NCI-H2196 (cell line): ENCODE measurements around the gene RBFOX2.
A peak's percentile ranks its signal among the peaks of the same experiment; 100 is the strongest.
"Not testable (repeated sequence)": the region's sequence is repeated elsewhere in the genome, so short reads cannot be mapped to it uniquely, and the experiment has no call there.

Source experiments
- DNase-seq: peaks from one replicate; lab custom pipeline; 2025; ENCODE audit not compliant: unreplicated experiment; lab: John Stamatoyannopoulos, UW

RBFOX2 gene

DNA sequence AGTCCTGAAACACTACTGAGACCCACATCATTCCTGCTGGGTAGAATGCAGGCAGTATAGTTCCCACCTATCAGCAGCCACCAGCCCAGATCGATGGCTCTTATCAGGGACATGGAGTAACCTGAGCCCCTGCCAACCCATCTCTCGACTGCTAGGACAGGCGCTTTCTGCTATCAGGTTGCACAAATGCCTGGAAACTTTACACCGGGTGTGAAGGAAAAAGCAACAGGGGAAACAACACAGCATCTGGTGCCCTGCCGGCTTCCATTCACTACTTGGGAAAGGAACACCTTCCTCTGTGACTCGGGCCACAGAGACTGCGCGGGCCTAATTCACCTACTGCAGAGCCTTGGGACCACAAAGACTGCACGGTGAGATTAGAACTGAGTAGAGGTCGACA, 18.5 kb downstream of the RBFOX2 start:
- peak; percentile 4 for DNase-seq

DNA sequence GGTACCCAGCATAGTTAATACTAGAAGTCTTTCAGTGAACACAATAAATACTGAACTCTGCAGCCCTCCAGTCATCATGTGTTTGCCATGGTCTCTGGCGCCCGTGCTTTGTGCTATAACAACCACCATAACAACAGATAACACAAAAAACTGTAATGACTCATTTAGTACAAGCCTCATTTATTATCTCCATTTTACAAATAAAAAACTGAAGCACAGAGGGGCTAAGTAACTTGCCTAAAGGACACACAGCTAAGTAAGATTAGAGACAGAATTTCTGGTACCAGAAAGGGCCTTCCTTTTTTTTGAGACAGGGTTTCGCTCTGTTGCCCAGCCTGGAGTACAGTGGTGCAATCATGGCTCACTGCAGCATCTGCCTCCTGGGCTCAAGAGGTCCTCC, 19.5 kb downstream of the RBFOX2 start:
- no peak for DNase-seq

DNA sequence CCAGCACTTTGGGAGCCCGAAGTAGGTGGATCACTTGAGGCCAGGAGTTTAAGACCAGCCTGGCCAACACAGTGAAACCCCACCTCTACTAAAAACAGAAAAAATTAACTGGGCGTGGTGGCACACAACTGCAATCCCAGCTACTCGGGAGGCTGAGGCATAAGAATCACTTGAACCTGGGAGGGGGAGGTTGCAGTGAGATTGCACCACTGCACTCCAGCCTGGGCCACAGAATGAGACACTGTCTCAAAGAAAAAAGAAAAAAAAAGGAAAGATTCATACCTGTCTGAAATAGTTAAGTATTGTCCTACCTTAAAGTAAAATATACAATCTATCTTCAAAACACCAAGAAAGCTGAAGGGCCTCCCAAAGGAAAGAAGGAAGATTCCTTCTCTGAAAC, 20.1 kb downstream of the RBFOX2 start:
- DNase-seq, result no peak

DNA sequence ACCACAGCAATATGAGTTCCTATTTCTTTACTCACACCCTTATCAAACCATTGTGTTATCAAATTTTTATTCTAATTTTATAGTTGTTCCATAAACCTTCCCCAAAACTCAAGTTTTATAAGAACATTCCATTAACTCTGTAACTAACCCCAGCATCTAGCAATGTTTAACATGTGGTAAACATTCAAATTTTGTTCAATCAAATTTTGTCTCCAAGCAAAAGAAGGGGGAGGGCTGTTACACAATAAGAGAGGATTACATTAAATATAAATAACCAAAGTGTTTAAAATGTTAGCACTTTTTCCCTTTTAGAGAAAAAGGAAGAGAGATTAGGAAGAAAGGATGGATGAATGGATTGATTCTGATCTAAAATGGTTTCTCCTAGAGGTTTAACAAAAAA, 20.5 kb downstream of the RBFOX2 start:
- DNase-seq, result no peak

DNA sequence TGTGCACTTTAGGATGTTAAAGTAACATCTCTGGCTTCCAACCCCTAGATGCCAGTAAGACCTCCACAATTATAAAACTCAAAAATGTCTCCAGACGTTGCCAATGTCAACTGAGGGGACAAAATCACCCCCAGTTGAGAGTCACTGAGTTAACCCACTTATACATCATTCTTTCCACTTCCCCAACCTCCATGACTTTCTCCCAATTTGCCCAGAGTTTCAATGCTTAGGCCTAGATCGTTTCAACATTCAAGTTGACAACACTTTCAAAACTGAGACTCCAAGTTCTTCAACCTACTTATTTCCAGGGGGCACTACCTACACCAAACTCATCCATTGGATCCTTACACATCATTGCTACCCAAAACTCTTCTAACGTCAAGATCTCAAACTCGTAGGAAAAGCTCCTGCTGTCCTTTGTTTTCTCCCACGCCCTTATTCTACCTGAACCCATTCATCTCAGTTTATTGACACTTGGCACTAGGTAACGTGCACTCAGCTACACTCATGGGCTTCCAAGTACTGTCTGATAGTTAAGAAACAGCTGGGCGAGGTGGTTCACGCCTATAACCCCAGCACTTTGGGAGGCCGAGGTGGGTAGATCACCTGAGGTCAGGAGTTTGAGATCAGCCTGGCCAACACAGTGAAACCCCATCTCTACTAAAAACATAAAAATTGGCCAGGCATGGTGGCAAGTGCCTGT, 24.5 kb downstream of the RBFOX2 start:
- DNase-seq, result no peak

DNA sequence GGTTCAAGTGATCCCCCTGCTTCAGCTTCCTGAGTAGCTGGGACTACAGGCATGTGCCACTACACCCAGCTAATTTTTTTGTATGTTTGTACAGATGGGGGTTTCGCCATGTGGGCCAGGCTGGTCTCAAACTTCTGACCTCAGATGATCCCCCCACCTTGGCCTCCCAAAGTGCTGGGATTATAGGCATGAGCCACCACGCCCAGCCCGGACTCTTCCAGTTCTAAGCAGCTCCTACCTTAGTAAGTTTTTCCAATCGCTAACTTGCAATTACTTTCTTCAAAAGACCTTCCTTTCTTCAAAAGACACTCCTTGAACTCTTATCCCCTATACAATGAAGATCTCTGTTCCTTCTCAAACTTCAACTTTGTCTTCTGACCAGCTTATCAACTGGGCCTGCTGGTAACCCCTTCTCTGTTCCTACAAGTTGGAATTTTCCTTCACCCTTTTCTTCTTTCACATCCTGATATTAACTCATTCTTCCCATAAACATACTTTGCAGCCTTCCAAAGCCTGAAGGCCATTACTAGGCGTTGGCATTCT, 25.8 kb downstream of the RBFOX2 start:
- no peak for DNase-seq

DNA sequence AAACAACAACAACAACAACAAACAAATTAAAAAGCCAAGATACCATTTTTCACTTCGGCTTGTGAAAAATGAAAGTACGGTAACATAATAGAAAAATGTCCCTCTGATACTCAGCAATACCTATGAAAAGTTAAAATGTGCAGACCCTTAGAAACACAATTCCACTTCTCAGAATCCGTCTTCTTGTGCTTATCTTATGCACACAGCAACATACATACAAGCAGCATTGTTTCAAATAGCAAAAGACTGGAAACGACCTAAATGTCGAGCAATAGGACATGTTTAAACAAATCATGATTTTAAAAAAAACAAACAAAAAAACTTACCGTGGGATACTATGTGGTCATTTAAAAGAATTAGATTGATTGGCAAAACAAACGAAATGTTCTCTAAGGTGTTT, 26.5 kb downstream of the RBFOX2 start:
- no peak for DNase-seq

DNA sequence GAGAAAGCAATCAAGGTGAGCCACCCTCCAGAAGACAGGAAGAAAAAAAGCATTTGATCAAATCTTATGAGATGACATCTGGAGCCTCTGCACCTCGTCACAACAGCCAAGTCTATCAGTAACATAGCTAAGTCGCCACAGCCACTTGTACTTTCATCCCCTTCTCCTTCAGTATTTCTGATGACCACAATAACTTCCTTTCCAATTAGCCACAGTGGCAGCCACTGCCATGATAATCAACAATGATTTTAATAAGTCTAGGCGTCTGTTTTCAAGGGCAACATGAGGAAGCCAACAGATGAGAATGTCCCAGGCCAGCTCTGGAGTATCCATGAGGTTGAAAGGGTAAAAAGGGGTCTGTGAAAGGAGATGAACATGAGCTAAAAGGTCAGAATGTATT, 29.9 kb downstream of the RBFOX2 start:
- no peak for DNase-seq

DNA sequence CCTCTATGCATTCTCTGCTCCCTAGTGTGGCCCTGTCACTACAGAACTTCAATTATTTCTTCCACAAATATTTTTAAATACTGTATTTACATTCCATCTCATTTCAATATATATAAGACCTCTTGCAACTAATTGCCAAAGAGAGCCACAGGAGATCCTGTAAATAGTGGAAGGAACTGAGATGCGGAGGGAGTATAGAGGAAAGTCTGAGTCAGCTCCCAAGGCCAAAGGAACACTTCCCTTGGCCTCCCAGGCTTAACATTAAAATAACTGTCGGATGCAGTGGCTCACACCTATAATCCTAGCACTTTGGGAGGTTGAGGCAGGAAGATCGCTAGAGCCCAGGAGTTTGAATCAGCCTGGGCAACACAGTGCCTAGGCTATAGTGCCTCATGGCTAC, 31.2 kb downstream of the RBFOX2 start:
- DNase-seq, result no peak

DNA sequence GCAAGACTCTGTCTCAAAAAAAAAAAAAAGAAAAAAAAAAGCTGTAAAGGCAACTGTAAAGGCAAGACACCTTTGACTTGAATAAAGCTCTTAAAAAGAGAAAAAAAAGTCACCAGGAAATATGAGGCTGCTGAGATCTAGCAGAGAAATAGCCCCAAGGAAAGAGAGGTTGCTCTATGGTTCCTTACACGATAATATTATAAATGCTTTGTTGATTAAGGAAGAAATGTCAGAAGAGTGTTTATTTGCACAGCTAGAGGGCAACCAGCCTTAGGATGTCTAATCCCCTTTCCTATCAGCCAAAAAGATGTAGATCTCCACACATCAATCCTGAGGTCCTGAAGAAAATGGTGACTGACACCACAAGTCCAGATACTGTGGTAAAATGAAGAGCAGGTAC, 32.0 kb downstream of the RBFOX2 start:
- DNase-seq, result no peak

DNA sequence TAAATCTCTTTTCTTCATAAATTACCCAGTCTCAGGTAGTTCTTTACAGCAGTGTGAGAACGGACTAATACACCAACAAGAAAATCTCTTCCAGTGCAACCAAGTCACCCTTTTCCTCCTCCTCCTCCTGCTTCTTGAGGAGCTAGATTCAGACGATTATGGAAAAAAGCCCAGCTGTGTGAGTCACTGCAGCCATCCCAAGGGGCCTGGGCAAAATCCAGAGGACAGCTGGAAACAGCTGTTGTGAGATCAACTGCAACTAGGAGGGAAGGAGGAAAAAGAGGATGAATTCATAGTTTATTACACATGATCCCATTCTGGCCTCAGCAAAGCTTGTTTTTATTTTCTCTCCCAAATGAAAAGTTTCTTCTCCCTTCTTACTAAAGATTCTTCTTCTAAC, 32.9 kb downstream of the RBFOX2 start:
- no peak for DNase-seq

DNA sequence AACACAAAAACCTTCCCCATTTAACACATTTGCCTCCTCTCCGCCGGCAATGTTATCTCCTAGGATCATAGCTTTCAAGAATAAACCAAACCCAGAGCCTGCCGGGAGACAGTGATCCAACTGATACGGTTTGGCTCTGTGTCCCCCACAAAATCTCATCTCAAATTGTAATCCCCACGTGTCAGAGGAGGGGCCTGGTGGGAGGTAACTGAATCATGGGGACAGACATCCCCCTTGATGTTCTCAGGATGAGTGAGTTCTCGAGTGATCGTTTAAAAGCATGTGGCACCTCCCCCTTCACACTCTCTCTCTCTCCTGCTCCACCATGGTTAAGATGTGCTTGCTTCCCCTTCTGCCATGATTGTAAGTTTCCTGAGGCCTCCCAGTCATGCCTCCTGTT, 33.3 kb downstream of the RBFOX2 start:
- DNase-seq, result no peak

DNA sequence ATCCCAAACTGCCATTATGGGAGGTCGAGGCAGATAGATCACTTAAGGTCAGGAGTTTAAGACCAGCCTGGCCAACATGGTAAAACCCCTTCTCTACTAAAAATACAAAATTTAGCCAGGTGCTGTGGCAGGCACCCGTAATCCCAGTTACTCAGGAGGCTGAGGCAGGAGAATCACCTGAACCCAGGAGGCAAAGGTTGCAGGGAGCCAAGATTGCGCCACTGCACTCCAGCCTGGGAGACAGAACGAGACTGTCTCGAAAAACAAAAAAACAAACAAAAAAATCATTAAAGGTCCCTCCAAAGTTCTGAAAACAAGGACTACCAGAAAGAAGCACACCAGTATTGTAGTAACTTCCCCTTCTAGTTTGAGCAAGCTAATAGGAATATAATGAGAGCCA, 34.9 kb downstream of the RBFOX2 start:
- DNase-seq, result not testable (repeated sequence)

DNA sequence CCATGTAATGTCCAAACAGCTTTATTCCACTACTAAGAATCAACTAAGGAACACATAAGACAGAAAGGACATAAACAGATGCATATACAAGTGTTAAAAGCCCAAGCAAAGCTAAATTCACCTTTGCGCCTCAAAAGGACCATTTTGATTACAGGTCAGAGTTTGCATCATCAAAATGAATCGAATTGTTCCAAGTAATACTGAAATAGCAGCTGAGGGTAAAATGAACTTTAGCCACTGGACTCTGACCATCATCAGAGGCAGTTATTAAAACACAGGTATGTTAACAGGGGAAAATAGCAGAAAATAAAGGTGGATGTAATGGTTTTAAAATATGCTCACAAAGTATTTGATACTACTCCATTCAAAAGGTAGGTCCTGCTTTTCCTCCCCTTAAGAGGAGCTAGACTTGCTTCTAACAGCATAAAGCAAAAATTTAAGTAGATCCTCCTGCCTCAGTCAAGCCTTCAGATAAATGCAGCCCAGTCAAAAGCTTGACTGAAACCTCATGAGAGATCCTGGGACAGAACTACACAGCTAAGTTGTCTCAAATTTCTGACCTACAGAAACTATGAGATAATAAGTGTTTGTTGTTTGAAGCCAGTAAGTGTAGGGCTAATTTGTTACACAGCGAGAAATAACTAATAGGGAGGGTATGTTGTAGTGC, 35.4 kb downstream of the RBFOX2 start:
- no peak for DNase-seq

DNA sequence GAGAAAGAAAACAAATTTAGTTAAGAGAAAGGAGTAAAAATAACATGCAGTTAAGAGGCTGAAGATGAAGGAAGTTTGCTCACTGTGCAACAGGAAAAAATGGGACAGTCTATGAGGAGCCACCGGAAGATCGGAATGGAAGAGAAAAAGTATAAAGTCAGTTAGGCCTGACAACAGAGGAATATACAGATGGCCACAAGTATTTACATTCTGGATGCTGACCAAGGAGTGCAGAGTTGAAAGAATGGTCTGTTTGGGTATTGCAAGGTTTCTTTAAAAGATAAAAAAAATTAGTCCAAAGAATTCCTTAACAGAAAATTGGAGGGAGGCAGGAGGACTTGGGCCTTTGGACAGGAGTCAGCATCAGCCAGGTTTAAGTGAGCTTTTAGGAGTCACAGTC, 37.5 kb downstream of the RBFOX2 start:
- DNase-seq, result no peak

DNA sequence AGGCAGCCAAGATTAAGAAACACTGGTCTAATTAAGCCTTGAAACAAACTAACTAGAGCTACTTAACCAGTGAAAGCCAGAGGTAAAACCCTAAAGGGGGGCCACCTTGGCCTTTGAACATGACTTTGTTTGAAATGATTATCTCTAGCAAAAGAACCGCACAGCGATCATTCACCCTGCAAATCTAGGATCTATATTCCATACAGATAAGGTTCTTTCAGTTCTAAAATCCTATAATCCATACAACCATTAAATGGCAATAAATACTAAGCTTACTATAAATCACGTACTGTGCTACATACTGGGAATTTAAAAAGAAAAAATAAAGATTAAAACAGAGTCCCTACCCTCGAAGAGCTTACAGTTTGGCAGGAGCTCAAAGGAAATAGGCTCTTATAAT, 40.6 kb downstream of the RBFOX2 start:
- no peak for DNase-seq

DNA sequence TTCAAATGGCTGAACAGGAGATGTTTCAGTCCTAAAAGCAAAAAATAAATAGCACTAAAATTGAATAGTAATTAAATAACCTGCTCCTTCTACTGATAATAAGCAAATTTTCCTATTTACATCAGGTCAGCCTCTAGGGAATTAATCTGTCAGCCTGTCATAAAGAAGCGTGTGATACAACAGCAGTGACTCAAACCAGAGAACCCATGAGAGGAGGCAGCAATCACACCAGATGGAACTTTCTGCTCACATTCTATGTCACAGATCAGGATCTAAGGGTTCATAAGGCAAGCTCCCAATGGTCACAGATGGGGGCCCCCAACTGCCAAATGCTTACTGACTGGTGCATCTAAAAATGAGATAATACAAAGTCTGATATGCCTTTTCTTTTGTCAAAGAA, 41.1 kb downstream of the RBFOX2 start:
- no peak for DNase-seq

DNA sequence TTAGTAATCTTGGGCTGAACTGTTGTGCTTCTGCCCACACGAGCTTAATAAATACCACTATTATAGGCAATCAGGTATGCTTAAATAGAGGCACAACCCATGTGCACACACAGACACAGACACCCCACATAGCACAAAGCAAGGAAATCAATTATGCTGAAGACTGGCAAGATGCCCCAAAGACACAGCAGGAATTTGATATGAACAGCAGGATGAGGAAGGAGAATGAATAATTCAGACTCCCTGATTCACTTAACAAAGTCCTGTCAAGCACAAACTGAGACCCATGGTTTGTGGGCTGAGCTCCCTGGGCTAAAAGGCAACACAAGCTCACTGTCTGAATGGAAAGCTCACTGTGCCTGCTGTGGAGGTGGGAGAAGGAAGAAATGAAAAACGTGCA, 42.5 kb downstream of the RBFOX2 start:
- no peak for DNase-seq

DNA sequence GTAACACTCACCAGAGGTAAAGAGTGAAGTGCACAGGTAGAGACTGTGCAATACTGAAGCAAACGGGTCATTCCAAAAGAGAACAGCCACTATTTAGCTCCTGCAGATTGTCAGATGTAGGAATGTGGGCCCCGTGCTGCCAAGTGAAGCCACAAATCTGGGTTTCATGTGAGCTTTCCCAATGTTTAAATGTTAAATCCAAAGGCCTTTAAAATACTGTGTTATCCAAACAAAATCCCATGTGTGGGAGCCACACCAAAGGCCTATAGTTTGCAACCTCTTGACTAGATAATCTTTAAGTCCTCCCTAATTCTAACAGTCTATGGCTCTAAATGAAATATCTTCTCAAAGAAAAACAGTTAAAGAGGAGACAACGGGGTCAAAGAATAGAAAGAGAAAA, 43.3 kb downstream of the RBFOX2 start:
- DNase-seq, result no peak

DNA sequence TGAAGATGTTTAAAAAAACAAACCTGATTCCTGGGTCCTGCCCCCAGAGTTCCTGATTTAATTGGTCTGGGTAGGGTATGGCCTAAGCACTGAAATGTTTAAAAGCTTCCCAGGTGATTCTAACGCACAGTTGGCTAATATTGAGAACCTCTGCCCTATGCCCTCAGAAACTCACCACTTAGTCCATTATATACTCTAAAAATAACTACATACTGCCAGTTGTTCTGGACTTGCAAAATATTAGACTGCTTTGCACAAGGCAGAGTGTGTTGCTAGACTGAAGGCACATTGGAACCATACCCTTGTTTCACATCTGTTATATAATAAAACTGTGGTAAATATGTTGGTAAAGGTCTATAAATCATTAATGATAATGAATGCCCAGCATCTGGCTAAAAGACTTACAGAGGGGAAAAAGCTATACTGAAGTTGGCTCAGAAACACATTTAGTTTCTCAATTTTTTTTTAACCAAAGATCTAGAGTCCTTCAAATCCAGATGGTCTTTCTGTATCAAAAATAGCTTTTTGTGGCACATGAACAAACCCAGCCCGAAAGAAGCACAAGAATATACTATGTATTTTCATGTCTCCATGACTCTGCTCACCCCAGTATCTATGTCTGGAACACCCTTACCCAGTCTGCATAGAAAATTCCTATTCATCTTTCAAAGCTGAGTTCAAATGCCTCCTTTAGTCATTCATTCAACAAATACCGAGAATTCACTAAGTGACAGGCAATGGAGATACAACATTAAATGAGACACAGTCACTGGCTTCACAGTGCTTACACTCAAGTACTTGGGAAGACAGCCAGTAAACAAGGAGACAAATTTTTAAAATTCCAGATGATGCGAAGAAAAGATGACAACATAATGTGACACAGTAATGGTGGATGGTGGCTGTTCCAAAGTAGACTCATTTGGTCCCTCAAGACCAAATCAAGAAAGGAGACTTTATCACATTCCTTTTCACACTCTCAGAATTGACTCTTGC, 44.1 kb downstream of the RBFOX2 start:
- DNase-seq, result no peak

DNA sequence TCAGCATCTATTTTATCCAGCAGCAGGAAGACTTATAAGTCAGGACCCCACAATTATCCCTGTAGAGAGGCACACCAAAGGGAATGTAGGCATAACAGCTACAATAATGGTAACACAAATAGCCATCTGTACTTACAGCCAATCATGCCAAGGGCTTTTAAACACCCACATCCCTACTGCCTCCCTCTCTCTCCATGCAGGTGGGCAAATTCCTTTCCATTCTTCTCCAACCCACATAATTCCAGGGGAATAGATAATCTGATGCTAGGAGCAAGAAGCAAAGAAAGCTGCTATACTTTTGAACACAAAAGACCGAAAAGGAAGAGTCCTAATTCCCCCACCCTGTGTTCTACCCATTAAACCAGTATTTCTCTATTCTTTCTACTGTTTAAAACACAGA, 46.7 kb downstream of the RBFOX2 start:
- no peak for DNase-seq

DNA sequence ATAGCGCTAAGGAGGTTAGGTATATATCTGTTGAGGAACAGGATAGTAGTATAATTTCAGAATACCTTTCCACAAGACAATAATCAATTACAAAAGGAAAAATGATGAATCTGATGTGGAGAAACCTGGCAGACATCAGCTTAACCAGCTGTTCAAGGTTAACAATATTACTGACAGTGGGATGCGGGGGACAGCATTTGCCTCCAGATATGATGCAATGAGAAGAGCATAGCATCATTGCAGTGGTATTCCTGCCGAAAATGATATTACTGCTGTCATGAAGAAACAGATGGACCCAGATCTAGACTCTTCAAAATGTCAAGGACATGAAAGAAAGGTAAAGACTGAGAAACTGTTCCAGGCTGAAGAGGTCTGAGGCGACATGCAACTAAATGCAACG, 49.7 kb downstream of the RBFOX2 start:
- DNase-seq, result no peak
